Right lobe of liver (tissue), 6 donors: ENCODE measurements around the gene HOXC13. TPM values are rescaled to one million over a fixed set of nuclear protein-coding genes. Genes with fewer than 3 reads are reported as not detected.

Source experiments
- ATAC-seq, 4 donors: fragments of 200-7000 bp; cut with Tn5 transposase; one replicate each; pipeline ENCODE4 v1.9.1; 2020; ENCODE audit warnings: mild to moderate bottlenecking in 4 of 4, moderate library complexity in 4 of 4
- DNase-seq, 3 donors: peaks; one replicate each; pipeline ENCODE4 v3.0.0-alpha.2; 2020
- H3K27ac ChIP-seq, 3 donors: fragments of 200-600 bp; one replicate each; pipeline ENCODE4 v1.8.0; 2022
- H3K27me3 ChIP-seq, 2 donors: fragments of 200-600 bp; one replicate each; pipeline ENCODE4 v1.8.0; 2022
- H3K36me3 ChIP-seq, 4 donors: fragments of 200-600 bp; sonication (generic) in 1 of 4; one replicate each; pipeline versions ENCODE4 v1.5.1 to v1.8.0; 2017 to 2022; ENCODE audit warnings: control low read depth in 1 of 4
- H3K4me1 ChIP-seq, 4 donors: fragments of 200-600 bp; sonication (generic) in 1 of 4; one replicate each; pipeline versions ENCODE4 v1.5.1 to v1.8.0; 2017 to 2022; ENCODE audit warnings: control low read depth in 1 of 4
- H3K4me3 ChIP-seq, 3 donors: fragments of 200-600 bp; one replicate each; pipeline ENCODE4 v1.8.0; 2022
- H3K9me3 ChIP-seq, 4 donors: fragments of 200-600 bp; sonication (generic) in 1 of 4; one replicate each; pipeline versions ENCODE4 v1.5.1 to v1.8.0; 2017 to 2022; ENCODE audit warnings: control low read depth in 1 of 4
- CTCF ChIP-seq, 4 donors: fragments of 200-600 bp in 3 of 4; fragments of 450-650 bp in 1 of 4; IDR thresholded peaks; one replicate each; pipeline versions ENCODE4 v1.5.1 to v1.8.0; 2016 to 2022; ENCODE audit warnings: antibody characterized with exemption in 4 of 4, mild to moderate bottlenecking in 2 of 4
- POLR2A ChIP-seq: fragments of 450-650 bp; IDR thresholded peaks from one replicate; pipeline ENCODE4 v1.6.1; 2017; ENCODE audit warnings: antibody characterized with exemption, mild to moderate bottlenecking
- WGBS: methylation state at CpG from one replicate; pipeline ENCODE4 v1.1.6; 2018; ENCODE audit warnings: low coverage, low lambda C conversion rate; ENCODE audit not compliant: insufficient coverage; ENCODE audit errors: missing lambda C conversion rate; 5-methylcytosine and 5-hydroxymethylcytosine counted together
- intact Hi-C, 2 donors: fragments of 100-400 bp; cut with DNase I; formaldehyde crosslinking; loops; one replicate each; pipeline versions ENCODE4 v1.11.2 to v1.14.1; 2022
- total RNA-seq, 6 experiments: library from RNA; depleted of rRNA in 2 of 6; stranded (reverse); fragments of >200 nt in 2 of 6; fragmentation: NEBNext Ultra II Directional in 3 of 6; extraction: Animal tissue kit (Norgen Biotek cat#: 25700) in 3 of 6; gene quantifications; one replicate each; pipeline versions ENCODE4 v1.1.0 to v1.2.4, GENCODE V29; 2016 to 2023
- donor health status: DM: no; HTN: yes; CAD: no.
- donor health status: DM: no; HTN: no; CAD: no.
- donor health status: DM: no; HTN: no; CAD: no.
- donor health status: DM: no; HTN: yes; CAD: no.
- donor health status: DM: no; HTN: yes; CAD: no.

The HOXC13 gene
- total RNA-seq, 6 experiments from 2014 or later, result not detected

- TF ChIP-seq POLR2A, result no peak
- TF ChIP-seq CTCF (IDR thresholded peaks at IDR 0.05), result no peak
- intact Hi-C loops, result no loop called here
- WGBS, result 4% methylated on average over 26 of the region's 31 CpGs
- Histone ChIP-seq H3K27ac (no peak overlapping the region), H3K9me3 (no peaks in the 10 kb centered on the region), H3K36me3 (no peaks in the 10 kb centered on the region), H3K27me3 (peaks cover 0 to 22% of the 10 kb centered on the region in 2 donors), H3K4me3 (no peak overlapping the region), H3K4me1 (no peaks in the 10 kb centered on the region)
- DNase-seq (no peak), ATAC-seq (no peak)
These were observed 10.4 kb upstream of the HOXC13 start for GRCh38 chr12:53928054-53928835.

GRCh38 chr12:53929527-53929926 is 9.1 kb upstream of the HOXC13 start:
- WGBS, result 4% methylated on average over 4 of the region's 4 CpGs
- no peak overlapping the region for H3K4me3 ChIP-seq
- no peak overlapping the region for H3K27ac ChIP-seq
- H3K27me3 ChIP-seq, result peaks cover 0 to 28% of the 10 kb centered on the region in 2 donors
- ATAC-seq, result no peak
- DNase-seq, result no peak
- H3K4me1 ChIP-seq, result no peaks in the 10 kb centered on the region
- intact Hi-C loops, result no loop called here
- no peak for TF ChIP-seq POLR2A
- TF ChIP-seq CTCF (IDR thresholded peaks at IDR 0.05), result no peak
- no peaks in the 10 kb centered on the region for H3K36me3 ChIP-seq
- no peaks in the 10 kb centered on the region for H3K9me3 ChIP-seq

- 5% methylated on average over 30 of the region's 30 CpGs for WGBS
These were observed 7.9 kb upstream of the HOXC13 start for GRCh38 chr12:53930591-53931255.

GRCh38 chr12:53931844-53932581 is 6.6 kb upstream of the HOXC13 start:
- Histone ChIP-seq H3K36me3 (no peaks in the 10 kb centered on the region), H3K27ac (no peak overlapping the region), H3K27me3 (peaks cover 0 to 25% of the 10 kb centered on the region in 2 donors), H3K4me3 (no peak overlapping the region), H3K9me3 (no peaks in the 10 kb centered on the region), H3K4me1 (no peaks in the 10 kb centered on the region)
- WGBS, result 29% methylated on average over 4 of the region's 4 CpGs
- intact Hi-C loops, result no loop called here
- ATAC-seq, result no peak
- DNase-seq, result no peak
- TF ChIP-seq CTCF (IDR thresholded peaks at IDR 0.05) (no peak), POLR2A (no peak)

More at GRCh38 chr12:53930591-53931255, 7.9 kb upstream of the HOXC13 start:
- Histone ChIP-seq H3K27ac (no peak overlapping the region), H3K27me3 (peaks cover 0 to 23% of the 10 kb centered on the region in 2 donors), H3K36me3 (no peaks in the 10 kb centered on the region), H3K9me3 (no peaks in the 10 kb centered on the region), H3K4me3 (no peak overlapping the region), H3K4me1 (no peaks in the 10 kb centered on the region)
- ATAC-seq (no peak), DNase-seq (no peak)
- intact Hi-C loops, result no loop called here
- no peak for TF ChIP-seq POLR2A
- TF ChIP-seq CTCF (IDR thresholded peaks at IDR 0.05), result no peak
